NCI-H345 (cell line): Measurements from ENCODE around the gene CELF4.

Experiments used
- DNase-seq: peaks from one replicate; lab custom pipeline; 2025; lab: John Stamatoyannopoulos, UW

Gene CELF4

DNA sequence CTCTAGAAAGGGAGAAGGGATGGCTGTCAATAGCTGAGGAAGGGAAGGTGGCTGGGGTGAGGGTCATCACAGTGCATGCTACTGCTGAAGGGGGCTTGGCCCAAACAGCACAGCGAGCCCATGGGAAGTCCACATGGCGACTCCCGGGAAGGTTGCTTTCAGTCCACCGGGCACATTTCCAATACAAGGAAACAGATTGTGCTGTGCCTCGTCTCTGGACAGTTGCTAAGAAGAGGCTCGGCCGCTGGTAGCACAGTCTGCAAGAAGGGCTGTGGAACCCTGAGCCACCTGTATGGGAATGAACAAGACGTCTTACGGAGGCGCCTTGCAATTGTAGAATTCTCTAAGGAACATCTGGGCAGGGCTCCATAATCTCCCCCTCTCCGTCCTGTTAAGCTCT is 123.1 kb downstream of the CELF4 start:
- no peak for DNase-seq

DNA sequence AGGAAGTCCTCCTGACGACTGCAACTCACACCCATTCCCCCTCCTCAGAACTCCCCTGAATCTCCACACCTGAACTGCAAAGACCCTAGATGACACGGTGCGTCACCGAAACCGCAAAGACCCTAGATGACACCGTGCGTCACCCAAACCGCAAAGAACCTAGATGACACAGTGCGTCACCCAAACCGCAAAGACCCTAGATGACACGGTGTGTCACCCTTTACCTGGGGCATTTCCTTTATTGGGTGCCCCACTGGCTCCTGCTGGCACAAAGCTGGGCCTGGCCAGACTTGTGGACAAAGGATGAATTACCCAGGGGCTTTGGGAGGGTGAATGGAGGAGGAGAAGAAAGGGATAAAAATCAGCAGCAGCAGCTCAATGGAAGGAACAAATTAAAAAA is 123.8 kb downstream of the CELF4 start:
- no peak for DNase-seq

DNA sequence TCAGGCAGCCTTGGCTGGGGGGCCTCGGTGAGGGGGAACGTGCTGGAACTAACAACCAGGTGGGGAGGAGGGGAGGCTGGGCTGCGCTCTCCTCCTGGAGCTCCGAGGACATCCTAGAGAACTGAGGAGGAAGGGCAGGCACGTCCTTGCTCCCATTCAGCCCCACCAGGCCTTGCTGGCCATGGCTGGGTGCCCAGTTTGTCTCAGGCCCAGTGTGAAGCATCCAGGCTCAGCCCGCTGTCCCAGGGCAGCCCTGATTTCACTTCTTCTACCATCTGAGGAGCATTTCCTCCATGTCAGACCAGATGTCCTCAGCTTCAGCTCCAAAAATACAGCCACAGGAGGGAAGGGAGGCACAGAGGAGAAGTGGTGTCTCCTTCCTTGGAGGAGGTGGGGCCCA is 125.4 kb downstream of the CELF4 start:
- DNase-seq, result no peak

DNA sequence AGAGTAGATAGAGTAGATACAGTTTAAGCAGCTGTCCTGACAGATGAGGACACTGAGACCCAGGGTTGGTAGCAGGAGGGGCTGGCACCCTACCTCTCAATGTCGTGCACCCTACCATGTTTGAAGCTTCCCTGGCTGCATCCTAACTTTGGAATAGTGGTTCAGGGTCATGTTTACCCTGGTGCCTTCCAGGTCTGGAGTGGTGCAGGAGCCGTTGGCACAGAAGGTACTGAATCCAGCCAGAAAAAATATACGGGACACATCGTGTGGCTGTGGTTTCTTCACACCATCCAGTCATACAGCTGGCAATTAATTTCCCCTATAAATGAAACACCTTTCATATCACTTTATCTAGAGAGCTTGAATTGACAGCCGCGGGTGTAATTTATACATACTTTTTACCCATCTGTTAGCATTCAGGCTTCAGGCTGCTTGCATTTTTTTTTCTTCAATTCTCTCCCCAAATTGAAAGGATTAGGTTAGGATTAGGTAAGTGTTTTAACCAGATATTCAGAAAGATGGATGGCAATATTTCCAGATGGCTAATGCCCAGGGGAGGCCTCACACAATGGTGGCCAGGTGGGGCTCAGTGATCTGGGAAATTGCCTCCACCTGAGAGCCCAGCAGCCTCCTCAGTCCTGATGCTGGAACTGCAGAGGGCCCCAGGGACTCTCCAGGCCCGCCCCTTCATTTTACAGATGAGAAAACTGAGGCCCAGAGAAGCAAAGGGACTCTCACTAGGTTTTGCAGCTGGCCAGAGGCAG is 127.0 kb downstream of the CELF4 start:
- DNase-seq, result no peak

DNA sequence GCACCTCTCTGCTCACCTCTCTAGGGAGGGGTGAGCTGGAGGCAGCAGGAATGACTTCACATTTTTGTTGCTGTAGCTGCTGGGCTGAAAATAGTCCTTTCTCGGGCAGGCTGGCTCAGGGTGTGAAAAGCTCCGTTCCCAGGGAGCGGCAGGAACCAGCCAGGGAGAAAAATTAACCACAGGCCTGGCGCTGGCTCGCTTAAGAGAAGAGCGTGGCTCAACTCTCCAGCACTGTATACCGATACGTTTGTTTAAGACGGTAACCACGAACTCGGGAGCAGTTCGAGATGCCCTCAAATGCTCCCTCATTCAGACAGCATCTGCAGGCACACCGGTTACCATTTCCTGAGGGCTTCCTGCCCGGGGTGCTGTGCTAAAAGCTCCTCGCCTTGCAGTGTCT is 129.6 kb downstream of the CELF4 start:
- no peak for DNase-seq

DNA sequence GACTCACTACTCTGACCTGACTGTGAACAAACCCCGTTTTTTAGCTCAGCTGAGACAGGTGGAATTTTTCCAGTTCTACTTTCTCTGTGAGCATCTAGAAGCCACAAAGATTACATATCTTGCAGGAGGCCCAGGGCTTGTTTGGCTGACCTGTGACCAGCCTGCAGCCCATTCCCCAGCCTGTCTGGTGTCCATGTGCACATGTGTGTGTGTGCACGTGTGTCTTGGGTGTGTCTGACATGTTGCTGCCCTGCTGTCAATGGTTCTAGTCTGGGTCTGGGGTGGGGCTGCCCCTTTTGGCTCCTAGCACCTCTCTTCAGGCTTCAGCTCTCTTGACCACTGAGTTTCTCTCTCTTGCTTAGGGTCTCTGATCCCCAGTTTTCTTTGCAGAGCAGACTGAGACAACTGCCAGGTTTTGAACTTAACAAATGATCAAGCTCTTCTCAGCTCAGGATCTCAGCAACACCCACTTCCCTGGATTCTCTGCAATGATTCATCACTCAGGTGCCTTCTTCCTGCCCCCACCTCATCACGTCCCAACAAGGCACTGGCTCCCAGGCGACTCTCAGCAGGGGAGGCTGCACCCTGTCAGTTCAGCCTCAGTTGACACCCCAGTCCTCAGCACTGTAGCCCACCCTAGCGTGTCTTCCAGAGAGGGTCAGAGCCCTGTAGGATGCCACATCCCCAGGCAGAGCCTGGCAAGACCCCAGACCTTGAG is 130.3 kb downstream of the CELF4 start:
- DNase-seq, result no peak

DNA sequence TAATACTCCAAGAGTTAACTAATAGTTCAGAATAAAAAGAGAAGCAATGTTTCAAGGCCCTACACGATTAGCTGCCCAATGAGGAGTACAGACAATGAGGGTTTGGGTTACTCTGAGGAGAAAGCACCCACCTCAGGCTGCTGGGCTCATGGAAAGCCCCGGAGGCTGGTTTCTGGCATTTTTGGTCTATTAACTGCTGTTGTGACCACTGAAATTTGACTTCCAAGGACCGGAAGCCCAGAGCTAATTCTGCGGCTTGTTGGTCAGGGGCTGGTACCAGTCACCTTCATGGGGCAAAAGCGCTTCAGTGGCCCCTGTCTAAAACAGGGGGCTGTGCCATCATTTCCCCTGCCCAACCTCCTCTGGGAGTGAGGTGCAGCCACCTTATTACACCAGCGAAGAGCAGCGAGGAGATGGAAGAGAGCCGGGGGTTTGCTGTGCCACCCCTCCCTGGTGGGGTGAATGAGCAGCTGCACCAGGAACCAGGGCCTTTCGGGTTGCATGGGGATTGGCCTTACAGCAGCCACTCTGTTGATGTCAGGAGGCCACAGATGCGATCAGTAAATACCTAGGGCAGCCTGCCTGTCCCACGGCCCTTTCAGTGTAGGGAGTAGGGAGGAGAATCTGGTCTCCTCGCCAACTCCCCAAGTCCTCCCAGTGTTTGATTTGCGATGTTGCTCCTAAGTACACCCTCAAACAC is 131.3 kb downstream of the CELF4 start:
- no peak for DNase-seq

DNA sequence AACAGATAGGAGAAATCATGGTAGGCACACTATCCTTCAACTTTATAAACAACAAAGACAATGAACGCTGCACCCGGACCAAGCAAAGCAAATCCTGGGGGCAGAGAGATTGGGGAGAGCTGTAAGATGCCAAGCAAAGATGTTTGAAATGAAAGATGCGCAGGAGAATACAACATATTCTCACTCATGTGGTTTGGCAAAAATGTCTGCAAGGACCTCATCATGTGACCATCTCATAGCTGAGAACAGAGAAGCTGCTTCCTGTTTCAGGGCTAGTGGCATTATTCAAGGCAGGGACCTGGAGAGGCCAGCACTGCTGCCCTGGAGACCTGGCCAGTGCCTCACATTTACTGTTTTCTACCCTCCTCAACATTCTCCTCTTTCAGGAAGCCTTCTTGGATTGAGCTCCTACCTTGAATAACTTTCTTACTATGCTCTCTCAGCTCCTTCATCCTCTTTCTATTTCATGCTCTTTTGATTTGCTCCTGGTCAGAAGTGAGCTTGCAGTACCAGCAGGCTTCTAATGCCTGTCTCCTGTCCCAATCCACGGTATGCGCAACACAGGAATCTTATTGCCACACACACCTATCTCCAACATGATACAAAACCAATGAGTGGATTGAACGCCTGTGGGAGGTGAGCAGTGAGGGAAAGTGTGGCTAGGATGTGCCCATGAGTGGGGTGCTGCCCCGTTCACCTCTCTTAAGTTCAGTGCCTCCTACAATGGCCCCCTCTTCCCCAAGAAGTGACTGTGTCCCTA is 133.0 kb downstream of the CELF4 start:
- no peak for DNase-seq

DNA sequence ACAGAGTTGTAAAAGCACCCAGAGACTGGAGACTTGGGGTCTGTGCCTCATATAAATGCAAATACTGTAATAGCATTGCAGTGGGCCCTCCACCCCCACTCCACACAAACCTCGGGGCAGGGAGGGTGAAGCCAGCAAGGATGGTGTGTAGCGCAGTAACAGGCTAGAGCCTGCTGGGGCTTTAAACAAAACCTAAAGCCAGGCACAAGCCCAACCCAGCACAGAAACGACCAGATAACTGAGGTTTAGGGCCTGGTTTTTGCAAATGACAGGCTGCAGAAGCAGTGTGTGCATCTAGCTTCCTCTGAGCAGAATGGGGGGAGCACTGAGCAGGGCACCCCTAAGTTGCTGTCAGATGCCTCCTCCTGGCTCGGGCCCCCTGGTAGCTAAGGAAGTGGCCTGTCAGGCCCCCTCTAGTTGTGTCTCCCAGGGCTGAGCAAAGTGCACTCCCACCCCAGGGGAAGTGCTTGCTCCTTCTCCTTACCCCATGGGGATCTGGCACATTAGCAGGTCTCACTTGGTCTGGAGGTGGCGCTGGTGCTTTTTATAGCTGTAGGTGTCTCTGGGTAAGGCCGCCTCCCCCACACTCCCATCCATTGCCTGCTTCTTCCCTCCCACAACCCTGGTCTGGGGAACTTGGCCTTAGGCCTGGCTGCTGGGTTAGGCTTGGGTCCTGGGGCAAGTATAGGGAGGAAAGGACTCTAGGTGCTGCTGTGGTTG is 135.1 kb downstream of the CELF4 start:
- no peak for DNase-seq

DNA sequence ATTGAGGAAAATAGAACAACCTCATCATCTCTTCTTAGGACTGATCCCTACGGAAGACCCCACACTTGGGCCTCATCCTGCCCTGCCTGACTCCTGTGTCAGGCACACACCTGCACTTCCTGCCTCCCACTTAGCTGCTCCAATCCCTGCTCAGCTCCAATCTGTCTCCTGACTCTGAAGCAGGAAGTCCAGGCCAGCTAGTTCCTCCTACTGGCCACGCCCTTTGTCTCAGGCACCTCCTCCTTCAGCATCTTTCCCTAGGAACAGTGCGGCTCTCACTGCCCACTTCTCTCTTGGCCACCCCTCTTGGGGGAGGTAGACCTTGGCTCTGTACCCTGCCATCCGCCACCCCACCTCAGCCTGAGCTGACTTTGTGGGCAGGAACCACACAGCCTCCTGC is 135.8 kb downstream of the CELF4 start:
- no peak for DNase-seq

DNA sequence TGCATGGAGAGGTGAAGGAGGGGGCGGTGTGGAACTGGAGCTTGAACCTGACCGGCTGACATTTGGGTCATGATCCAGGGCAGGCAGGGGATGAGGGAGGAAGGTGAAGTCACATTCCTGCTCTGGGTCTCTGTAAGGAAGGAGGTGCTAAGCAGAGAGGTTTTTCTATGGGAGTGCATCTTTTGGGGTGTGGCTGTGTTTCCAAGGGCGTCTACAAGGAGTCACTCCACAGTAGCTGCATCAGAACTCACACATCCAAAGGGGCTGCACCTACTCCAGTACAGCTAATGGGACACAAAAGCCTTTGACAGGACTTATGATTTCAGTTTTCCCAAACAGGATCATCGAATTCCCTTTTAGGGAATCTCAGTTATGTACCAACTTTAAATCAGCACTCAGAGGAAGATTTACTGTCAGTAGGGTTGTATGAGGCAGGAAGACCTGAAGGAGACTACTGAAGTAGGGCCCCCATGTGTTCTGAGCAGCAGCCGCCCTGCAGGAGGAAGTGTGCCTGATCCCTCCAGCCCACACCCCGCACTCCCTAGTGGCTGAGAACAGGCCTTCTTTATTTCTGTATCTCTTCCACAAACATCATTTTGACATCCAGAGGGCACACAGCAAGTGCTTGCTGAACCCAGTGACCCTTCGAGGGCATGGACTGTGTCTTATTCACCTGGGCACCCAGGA is 137.2 kb downstream of the CELF4 start:
- DNase-seq, result no peak

DNA sequence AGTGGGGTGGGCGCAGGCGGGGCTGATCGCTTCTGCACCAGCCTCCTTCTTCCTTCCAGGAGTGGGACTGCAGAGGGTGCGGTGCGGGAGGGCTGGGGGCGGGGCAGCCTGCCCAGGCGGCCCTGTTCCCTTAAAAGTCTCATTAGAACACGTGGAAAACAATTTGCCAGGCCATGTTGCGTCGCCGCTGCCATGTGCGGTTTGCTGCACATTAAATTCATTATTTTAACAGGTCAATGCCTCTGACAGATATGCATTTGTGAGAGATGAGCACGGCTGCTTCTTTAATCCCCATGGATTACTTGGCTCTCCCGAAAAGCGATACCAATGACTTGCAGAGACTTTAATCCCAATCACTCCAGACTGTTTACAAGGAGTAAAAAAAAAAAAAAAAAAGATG is 139.0 kb downstream of the CELF4 start:
- no peak for DNase-seq

DNA sequence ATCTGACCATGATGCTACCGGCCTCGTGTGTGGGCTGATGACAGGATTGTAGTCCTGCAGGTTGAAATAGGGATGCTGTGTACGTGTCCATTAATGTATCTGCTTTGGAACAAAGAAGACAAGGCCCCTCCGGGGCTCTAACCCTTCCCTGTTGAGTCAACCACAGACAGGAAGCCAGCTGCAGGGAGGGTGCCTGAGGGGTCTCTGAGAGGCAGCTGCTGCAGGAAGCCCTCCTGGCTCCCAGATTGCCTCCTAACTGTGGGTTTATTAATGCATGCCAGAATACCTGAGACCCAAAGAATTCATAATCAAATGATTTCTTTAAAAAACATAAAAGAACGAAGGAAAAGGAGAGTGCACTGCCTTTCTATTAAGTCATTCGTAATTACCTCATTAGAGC is 140.4 kb downstream of the CELF4 start:
- DNase-seq, result no peak

DNA sequence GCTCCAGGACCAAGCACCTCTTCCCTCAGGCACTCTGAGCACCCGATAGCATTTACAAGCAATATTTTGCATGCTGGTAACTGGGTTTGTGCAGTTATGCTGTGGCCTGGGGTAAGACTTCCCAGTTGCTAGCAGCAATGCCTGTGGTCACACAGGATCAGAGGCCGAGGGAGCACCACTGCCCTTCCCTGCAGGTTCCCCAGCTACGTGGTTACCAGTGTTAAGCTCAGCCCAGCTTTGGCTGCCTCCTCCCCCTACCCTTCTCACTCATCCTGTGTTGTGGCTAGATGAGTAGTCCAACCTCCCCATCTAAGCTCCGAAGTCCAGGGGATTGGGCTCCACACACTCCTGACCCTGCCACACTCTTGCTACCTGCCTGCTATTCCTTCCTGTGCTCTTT is 141.1 kb downstream of the CELF4 start:
- DNase-seq, result no peak

DNA sequence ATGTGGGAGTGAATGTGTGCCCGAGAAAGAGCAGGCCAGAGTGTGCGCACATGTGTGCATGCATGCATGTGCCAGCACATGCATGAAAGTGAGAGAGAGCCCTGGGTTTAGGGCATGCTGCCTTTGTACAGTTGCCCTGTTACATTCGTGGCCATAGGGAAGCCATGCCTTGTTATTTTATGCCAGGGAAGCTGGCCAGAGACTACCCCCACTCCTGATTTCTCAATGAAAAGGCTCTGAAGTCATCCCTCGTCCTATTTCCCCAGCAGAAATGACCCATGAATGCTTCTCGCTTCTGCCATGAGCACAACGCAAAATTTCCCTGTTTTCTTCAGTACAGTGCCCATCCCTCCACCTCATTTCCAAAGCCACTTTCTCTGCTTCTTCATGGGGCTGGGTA is 143.0 kb downstream of the CELF4 start:
- DNase-seq, result no peak

DNA sequence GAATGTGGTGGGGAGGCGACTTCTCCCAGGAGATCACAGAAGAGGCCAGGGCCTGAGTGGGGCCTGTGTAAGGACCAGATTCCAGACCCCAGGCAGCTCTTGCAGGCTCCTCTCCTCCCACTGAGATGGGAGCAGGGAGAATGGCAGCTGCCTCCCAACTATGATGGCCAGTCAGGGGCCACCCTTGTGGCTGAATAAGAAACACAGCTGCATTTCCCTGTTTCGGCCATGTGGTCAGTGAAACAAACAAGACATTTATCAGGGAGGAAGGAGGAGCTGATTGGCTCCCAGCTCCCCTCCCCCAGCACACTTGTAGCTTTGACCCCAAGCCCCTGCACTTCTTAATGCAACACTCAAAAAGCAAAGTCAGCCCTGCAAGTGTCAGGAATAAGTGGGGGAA is 143.5 kb downstream of the CELF4 start:
- no peak for DNase-seq

DNA sequence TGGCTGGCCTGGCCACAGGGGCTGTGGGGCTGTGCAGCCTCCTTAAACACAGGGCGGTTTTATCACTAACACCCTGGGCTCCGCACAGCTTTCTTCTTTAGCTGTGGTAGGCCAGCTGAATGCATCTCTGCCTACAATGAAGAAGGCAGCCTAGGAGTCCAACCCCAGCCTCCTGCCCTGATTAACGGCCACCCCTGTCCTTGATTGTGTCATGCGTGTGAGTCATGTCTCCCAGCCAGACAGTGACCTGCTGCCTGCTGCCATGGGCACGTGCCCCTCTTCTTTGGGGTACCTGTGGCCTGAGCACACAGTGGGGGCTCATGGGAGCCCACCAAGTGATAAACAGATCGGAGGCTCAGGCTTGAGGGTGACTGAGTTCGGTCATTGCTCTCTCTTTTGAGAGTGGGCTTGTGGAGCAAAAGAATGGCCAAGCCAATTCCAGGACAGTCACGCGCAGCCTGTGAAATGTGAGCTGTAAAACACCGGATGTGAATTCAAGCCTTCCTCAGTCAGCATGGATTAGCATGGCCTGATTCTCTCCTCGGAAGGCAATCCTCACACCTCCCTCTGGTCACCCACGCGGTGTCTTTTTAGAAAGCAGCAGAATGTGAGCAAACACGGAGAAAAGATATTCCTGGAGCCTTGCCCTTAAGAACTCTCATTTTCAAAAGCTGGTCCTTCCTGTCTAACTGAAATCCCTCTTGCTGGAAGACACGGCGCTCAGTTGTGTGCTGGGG is 144.1 kb downstream of the CELF4 start:
- DNase-seq, result no peak

DNA sequence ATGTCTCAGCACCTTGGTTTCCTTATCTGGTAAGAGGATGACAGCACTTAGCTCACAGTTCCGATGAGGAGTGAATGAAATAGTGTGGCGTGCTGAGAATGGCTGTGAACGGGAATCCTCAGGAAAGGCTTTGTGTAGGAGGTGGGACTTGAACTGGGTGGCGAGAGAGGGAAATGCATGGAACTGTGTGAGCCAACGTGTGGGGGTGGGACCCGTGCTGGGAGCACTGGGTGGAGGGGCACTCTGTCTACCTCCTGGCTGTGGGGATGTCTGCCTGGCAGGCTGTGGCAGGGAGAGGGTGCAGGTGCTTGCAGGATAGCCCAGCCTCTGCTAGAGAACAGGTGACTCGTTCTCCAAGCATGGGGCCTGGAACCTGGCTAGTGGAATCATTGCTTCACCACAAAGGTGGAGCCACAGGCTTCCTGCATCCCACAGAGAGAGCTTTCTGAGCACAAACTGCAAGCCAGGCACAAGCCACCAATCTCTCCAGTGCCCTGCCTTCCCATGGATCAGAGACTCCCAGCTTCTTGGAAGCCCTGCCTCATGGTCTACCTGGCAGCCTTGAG is 145.2 kb downstream of the CELF4 start:
- DNase-seq, result no peak

DNA sequence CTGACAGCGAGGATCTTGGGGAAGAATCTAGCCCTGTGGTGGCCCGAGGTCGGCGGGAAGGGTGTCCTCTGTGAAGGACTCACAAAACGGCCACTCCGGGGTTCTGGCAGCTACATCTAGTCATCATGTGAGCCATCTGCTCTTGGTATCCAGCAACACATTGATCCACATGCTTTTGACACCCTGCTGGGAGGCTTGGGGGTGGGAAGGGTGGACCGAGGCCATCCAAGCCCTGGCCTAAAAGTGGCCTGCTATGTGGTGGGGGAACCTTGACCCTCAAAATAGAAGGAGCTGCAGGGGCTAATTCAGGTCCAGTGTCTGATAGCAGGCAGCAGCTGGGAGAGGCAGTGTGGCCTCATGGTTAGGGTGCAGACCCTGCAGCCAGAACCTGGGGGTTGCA is 145.7 kb downstream of the CELF4 start:
- no peak for DNase-seq

DNA sequence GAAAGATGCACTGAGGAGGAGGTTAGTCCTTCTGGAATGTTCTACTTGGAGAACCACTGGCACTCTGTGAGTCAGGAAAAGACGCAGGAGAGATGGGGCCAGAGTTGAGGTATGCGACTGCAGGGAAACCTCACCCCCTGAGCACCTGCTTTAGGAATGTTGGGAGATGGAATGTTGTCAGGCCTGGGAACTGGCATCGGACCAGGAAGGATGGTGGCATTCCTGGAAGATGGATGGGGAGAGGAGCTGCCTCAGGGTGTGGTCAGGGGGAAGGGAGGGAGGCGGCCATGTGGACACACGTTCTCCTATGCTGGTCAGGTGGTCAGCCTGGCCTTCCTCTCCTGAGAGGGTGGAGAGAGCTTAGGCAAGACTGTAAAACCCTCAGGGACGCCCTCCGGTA is 146.3 kb downstream of the CELF4 start:
- no peak for DNase-seq
